ENCODE data around the gene MCEMP1. TPM values are rescaled to one million over a fixed set of nuclear protein-coding genes. Genes with fewer than 3 reads are reported as not detected.

Gene MCEMP1
- total RNA-seq, 1 donor from 2014 or later, result 0.14 TPM

DNA sequence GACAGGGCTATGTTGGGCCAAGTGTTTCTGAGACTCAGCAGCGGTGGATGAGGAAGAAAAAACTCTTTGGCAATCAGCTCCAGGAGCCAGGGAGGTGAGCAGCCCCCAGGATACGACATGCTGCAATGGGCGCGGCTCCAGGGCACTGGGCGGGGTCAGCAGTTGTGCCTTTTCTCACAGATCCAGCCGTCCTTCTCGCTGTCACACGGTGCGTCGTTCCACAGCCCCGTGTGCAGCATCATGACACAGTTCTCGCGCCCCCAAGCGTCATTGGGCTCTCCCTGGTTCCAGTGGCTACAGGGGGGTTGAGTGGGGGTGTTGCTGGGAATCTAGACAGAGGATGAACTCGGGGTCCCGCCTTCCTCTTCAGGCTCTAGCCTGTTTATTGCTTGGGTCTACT is 52.3 kb downstream of the MCEMP1 start:
- no peak for DNase-seq (ENCODE audit: low spot score)

Other genes starting within 250 kb of the MCEMP1 start
- gene PEX11G, start 188.1 kb upstream of the MCEMP1 start, total RNA-seq, result 8.2 TPM
- gene ZNF358, start 161.0 kb upstream of the MCEMP1 start, total RNA-seq, result 87.6 TPM
- gene MCOLN1, start 154.5 kb upstream of the MCEMP1 start, total RNA-seq, result 30.0 TPM
- 157 TPM for gene PNPLA6, start 141.4 kb upstream of the MCEMP1 start, total RNA-seq
- gene CAMSAP3, start 81.2 kb upstream of the MCEMP1 start, total RNA-seq, result 61.3 TPM
- gene XAB2, start 47.5 kb upstream of the MCEMP1 start, total RNA-seq, result 45.8 TPM
- gene PET100, start 47.3 kb upstream of the MCEMP1 start, total RNA-seq, result 121 TPM
- 4.7 TPM for gene PCP2, start 43.4 kb upstream of the MCEMP1 start, total RNA-seq
- gene STXBP2, start 40.0 kb upstream of the MCEMP1 start, total RNA-seq, result 215 TPM
- not detected for gene RETN, start 8.0 kb upstream of the MCEMP1 start, total RNA-seq
- gene TRAPPC5, start 3.7 kb downstream of the MCEMP1 start, total RNA-seq, result 115 TPM
- gene FCER2, start 25.0 kb downstream of the MCEMP1 start, total RNA-seq, result 0.86 TPM
- gene CLEC4G, start 55.0 kb downstream of the MCEMP1 start, total RNA-seq, result 0.83 TPM
- 7.5 TPM for gene CD209, start 70.4 kb downstream of the MCEMP1 start, total RNA-seq
- gene CLEC4M, start 86.2 kb downstream of the MCEMP1 start, total RNA-seq, result not detected
- 23.4 TPM for gene EVI5L, start 153.1 kb downstream of the MCEMP1 start, total RNA-seq
- 1.6 TPM for gene PRR36, start 197.3 kb downstream of the MCEMP1 start, total RNA-seq
- 4.1 TPM for gene LRRC8E, start 211.4 kb downstream of the MCEMP1 start, total RNA-seq
- gene MAP2K7, start 226.8 kb downstream of the MCEMP1 start, total RNA-seq, result 39.1 TPM
- gene TGFBR3L, start 237.7 kb downstream of the MCEMP1 start, total RNA-seq, result 0.52 TPM
- 18.7 TPM for gene SNAPC2, start 243.2 kb downstream of the MCEMP1 start, total RNA-seq
- gene CTXN1, start 249.0 kb downstream of the MCEMP1 start, total RNA-seq, result 5.9 TPM

Data from mucosa of gallbladder (tissue), 1 donor.